Measurements from ENCODE around the gene STOX2. TPM values are rescaled to one million over a fixed set of nuclear protein-coding genes. Genes with fewer than 3 reads are reported as not detected.

The STOX2 gene
- total RNA-seq, 3 donors from 2014 or later = not detected

DNA sequence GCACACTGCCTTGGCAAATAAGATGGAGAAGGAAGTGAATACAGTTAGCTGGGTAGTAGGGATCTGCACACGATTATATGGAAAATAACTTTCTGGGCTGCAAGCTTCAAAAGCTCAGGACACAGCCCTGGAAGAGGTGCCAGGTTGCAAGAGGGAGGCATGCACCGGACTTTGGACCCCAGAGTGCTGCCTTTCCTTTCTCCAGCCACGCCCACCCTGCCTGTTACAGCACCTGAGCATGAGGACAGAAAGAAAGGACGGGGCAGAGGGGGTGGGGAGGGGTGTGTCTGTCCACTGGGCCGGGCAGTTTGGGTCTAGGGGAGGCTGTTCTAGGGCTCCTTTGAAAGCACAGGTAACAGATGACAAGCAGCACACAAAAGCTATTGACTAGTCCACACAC is 159.8 kb downstream of the STOX2 start:
- no peak for ATAC-seq
- H3K9me3 Mint-ChIP-seq = no peaks in the 10 kb centered on the region
- peaks cover 29% of the 10 kb centered on the region for H3K27me3 Mint-ChIP-seq (ENCODE audit: low read depth)
- H3K4me1 Mint-ChIP-seq (ENCODE audit: low read depth) = no peaks in the 10 kb centered on the region
- H3K36me3 Mint-ChIP-seq (ENCODE audit: insufficient read depth) = no peaks in the 10 kb centered on the region
- H3K4me3 Mint-ChIP-seq = no peak overlapping the region
- no peak for DNase-seq

DNA sequence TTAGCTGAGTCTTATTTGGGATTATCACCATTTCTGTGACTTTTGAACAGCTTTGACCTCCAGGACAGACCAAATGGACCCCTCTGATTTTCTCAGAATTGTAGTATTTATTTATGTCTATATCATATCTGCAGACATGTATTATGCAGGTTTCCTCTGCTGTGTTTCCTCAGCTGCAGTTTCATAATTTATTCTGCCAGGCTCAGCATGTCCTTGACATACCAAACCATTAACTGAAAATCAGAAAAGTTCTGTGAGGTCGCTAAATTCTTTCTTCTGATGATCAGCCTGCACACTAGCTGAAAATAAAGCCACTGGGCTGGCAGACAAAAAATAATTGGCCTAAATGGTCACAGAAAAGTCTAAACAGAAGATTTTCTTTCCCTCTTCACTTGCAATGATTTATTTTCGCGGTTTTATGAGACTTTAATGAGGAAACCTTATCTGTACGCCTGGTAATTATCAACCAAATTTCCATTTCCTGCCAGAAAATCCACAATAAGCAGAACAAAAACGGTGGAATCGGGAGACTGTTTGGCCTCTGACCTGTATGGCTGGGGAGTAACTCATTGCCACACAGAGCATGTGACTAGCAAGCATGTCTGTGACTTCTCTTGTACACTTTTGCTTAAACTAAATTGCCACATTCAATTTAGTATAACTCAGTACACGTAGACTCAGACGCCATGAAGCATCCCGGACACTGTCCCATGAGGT is 161.6 kb downstream of the STOX2 start:
- peaks cover 29% of the 10 kb centered on the region for H3K27me3 Mint-ChIP-seq (ENCODE audit: low read depth)
- H3K4me1 Mint-ChIP-seq (ENCODE audit: low read depth) = no peaks in the 10 kb centered on the region
- H3K9me3 Mint-ChIP-seq = peaks cover 2% of the 10 kb centered on the region
- no peak for ATAC-seq
- H3K4me3 Mint-ChIP-seq = no peak overlapping the region
- no peaks in the 10 kb centered on the region for H3K36me3 Mint-ChIP-seq (ENCODE audit: insufficient read depth)
- DNase-seq = no peak

DNA sequence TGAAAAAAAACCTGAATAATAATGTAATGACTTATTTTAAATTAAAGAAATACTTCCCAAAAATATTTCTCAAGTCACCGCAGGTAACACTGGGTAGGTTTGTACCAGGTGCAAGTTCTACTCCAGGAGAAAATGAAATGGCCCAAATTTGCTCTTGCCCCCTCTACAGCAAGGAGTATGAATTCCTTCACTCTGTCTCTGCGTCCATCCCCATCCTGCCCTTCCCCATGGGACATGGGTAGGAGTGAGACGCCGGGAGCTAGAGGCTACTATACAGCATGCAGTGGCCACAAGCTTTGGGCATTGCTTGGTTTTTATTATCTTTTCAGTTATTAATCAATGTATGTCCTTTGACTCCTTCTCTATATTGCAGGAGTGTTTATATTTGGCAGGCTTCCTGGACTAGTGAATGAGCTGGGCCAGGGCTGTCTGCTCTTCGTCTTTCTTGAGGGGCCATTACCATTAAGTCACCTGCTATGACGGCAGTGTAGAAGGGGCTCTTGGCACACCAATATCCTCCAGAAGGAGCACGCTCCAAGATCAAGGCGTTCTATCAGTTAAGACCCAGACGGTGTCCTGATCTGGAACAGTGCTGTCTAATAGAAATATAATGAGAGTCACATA is 162.9 kb downstream of the STOX2 start:
- ATAC-seq = no peak
- Mint-ChIP-seq H3K9me3 (peaks cover 10% of the 10 kb centered on the region), H3K4me3 (no peak overlapping the region), H3K36me3 (ENCODE audit: insufficient read depth) (no peaks in the 10 kb centered on the region), H3K27me3 (ENCODE audit: low read depth) (peaks cover 27% of the 10 kb centered on the region), H3K4me1 (ENCODE audit: low read depth) (no peaks in the 10 kb centered on the region)
- DNase-seq = no peak

Other genes with a start within 250 kb of the STOX2 start
- 10 to 100 TPM; 28.0 to 30.7 (median 29.7) TPM for gene RWDD4, start 246.1 kb upstream of the STOX2 start, total RNA-seq
- 10 to 100 TPM; 21.2 to 24.3 (median 23.4) TPM for gene TRAPPC11, start 246.0 kb upstream of the STOX2 start, total RNA-seq

All from activated T-cell treated with anti-CD3 and anti-CD28 coated beads, Interleukin-2, amount 50 U/mL, for 4 hours (primary cell).